GM13976 (cell line): Measurements from ENCODE around the gene B4GALT6.
A peak's percentile ranks its signal among the peaks of the same experiment; 100 is the strongest.

Source experiments
- DNase-seq: peaks from one replicate; pipeline ENCODE4 v3.0.0; 2012; ENCODE audit warnings: low spot score
- CTCF ChIP-seq: IDR thresholded peaks from 2 replicates; pipeline ENCODE4 v1.5.1; 2012; ENCODE audit warnings: borderline replicate concordance, mild to moderate bottlenecking; ENCODE audit not compliant: insufficient read depth; ENCODE audit errors: extremely low read depth, missing control alignments, control extremely low read depth
- in situ Hi-C: fragments of 300-500 bp; cut with MboI; formaldehyde crosslinking; loops from one replicate; pipeline ENCODE4 v1.12.0; 2022; ENCODE audit warnings: low sequenced_read_pairs, mixed read lengths, inconsistent platforms; ENCODE audit not compliant: unreplicated experiment

The B4GALT6 gene

GRCh38 chr18:31649978-31650719, 34.2 kb downstream of the B4GALT6 start:
- in situ Hi-C loops: no loop called here
- TF ChIP-seq CTCF: no peak

GRCh38 chr18:31649449-31649848, 34.9 kb downstream of the B4GALT6 start:
- no peak for DNase-seq
- in situ Hi-C loops: no loop called here

More at GRCh38 chr18:31649978-31650719, 34.2 kb downstream of the B4GALT6 start:
- no peak for DNase-seq

GRCh38 chr18:31648966-31649429, 35.4 kb downstream of the B4GALT6 start:
- no peak for TF ChIP-seq CTCF
- DNase-seq: peak; percentile 59
- in situ Hi-C loops: no loop called here

More at GRCh38 chr18:31649449-31649848, 34.9 kb downstream of the B4GALT6 start:
- TF ChIP-seq CTCF: no peak

GRCh38 chr18:31648458-31648857, 35.9 kb downstream of the B4GALT6 start:
- in situ Hi-C loops: no loop called here
- DNase-seq: no peak
- TF ChIP-seq CTCF: no peak

- no peak for TF ChIP-seq CTCF
- in situ Hi-C loops: no loop called here
- DNase-seq: no peak
Measured at GRCh38 chr18:31647127-31647753, 37.1 kb downstream of the B4GALT6 start.

GRCh38 chr18:31646332-31647126, 37.9 kb downstream of the B4GALT6 start:
- DNase-seq: peak; percentile 21
- in situ Hi-C loops: no loop called here
- peak; percentile 7 for TF ChIP-seq CTCF
